H9 (cell line): ENCODE data around the gene ESRRA. TPM values are rescaled to one million over a fixed set of nuclear protein-coding genes. Genes with fewer than 3 reads are reported as not detected.

Experiments used
- DNase-seq: peaks from one replicate; pipeline ENCODE4 v3.0.0-alpha.2; 2017
- H2AFZ ChIP-seq: one replicate; pipeline ENCODE4 v1.6.1; 2013; ENCODE audit warnings: mild to moderate bottlenecking, low read length, control low read depth, moderate library complexity
- H2AK5ac ChIP-seq: 2 replicates; pipeline ENCODE4 v1.6.1; 2013; ENCODE audit warnings: low read length, control low read depth, mixed read lengths; ENCODE audit not compliant: insufficient read length
- H2BK120ac ChIP-seq: one replicate; pipeline ENCODE4 v1.6.1; 2013; ENCODE audit warnings: low read depth, mild to moderate bottlenecking, low read length, control low read depth, inconsistent platforms; ENCODE audit not compliant: poor library complexity, severe bottlenecking
- H2BK12ac ChIP-seq: 2 replicates; pipeline ENCODE4 v1.6.1; 2013; ENCODE audit warnings: low read length, control low read depth, mixed read lengths, low read depth; ENCODE audit not compliant: insufficient read length
- H2BK15ac ChIP-seq: 2 replicates; pipeline ENCODE4 v1.6.1; 2013; ENCODE audit warnings: low read depth, low read length, control low read depth
- H2BK20ac ChIP-seq: one replicate; pipeline ENCODE4 v1.6.1; 2013; ENCODE audit warnings: low read depth, mild to moderate bottlenecking, low read length, control low read depth, inconsistent platforms; ENCODE audit not compliant: poor library complexity, severe bottlenecking
- H2BK5ac ChIP-seq: 2 replicates; pipeline ENCODE4 v1.6.1; 2013; ENCODE audit warnings: low read length, control low read depth, mixed read lengths; ENCODE audit not compliant: insufficient read length
- H3K14ac ChIP-seq: 2 replicates; pipeline ENCODE4 v1.6.1; 2013; ENCODE audit warnings: low read length, control low read depth; ENCODE audit not compliant: insufficient read depth
- H3K18ac ChIP-seq: 2 replicates; pipeline ENCODE4 v1.6.1; 2013; ENCODE audit warnings: low read depth, mild to moderate bottlenecking, mixed read lengths, low read length, control low read depth; ENCODE audit not compliant: insufficient read length
- H3K23ac ChIP-seq: 2 replicates; pipeline ENCODE4 v1.6.1; 2013; ENCODE audit warnings: low read length, control low read depth, mixed read lengths, low read depth; ENCODE audit not compliant: insufficient read length
- H3K23me2 ChIP-seq: 2 replicates; pipeline ENCODE4 v1.6.1; 2013; ENCODE audit warnings: low read depth, mild to moderate bottlenecking, mixed read lengths, low read length, control low read depth; ENCODE audit not compliant: insufficient read length, poor library complexity, severe bottlenecking
- H3K27ac ChIP-seq: 2 replicates; pipeline ENCODE4 v1.5.1; 2013; ENCODE audit warnings: low read length, control low read depth, mixed read lengths, low read depth; ENCODE audit not compliant: insufficient read length
- H3K27me3 ChIP-seq: 2 replicates; pipeline ENCODE4 v1.6.1; 2013; ENCODE audit warnings: low read length, control low read depth, inconsistent platforms; ENCODE audit not compliant: insufficient read depth
- H3K4ac ChIP-seq: 2 replicates; pipeline ENCODE4 v1.6.1; 2013; ENCODE audit warnings: low read depth, mild to moderate bottlenecking, control low read depth, inconsistent platforms, low read length, moderate library complexity
- H3K4me1 ChIP-seq: 2 replicates; pipeline ENCODE4 v1.6.1; 2013; ENCODE audit warnings: low read length, control low read depth, inconsistent platforms; ENCODE audit not compliant: insufficient read depth
- H3K4me2 ChIP-seq: 2 replicates; pipeline ENCODE4 v1.6.1; 2013; ENCODE audit warnings: low read length, control low read depth, mixed read lengths; ENCODE audit not compliant: insufficient read length, insufficient read depth
- H3K56ac ChIP-seq: 2 replicates; pipeline ENCODE4 v1.6.1; 2013; ENCODE audit warnings: low read depth, mild to moderate bottlenecking, mixed read lengths, low read length, control low read depth; ENCODE audit not compliant: insufficient read length
- H3K79me1 ChIP-seq: 2 replicates; pipeline ENCODE4 v1.6.1; 2013; ENCODE audit warnings: low read depth, mild to moderate bottlenecking, moderate library complexity, low read length, control low read depth, inconsistent platforms; ENCODE audit not compliant: insufficient read depth, poor library complexity, severe bottlenecking
- H3K79me2 ChIP-seq: 2 replicates; pipeline ENCODE4 v1.6.1; 2013; ENCODE audit warnings: low read length, control low read depth, inconsistent platforms; ENCODE audit not compliant: insufficient read depth
- H3K9ac ChIP-seq: 2 replicates; pipeline ENCODE4 v1.6.1; 2013; ENCODE audit warnings: low read length, control low read depth, mixed read lengths; ENCODE audit not compliant: insufficient read length; ENCODE audit errors: extremely low read depth
- H3K9me3 ChIP-seq: one replicate; pipeline ENCODE4 v1.6.1; 2013; ENCODE audit warnings: low read depth, low read length, inconsistent platforms; ENCODE audit not compliant: control insufficient read depth
- H3T11ph ChIP-seq: one replicate; pipeline ENCODE4 v1.6.1; 2013; ENCODE audit warnings: mild to moderate bottlenecking, low read length, control low read depth, inconsistent platforms
- H4K20me1 ChIP-seq: one replicate; pipeline ENCODE4 v1.6.1; 2013; ENCODE audit not compliant: control insufficient read depth, insufficient read length, insufficient read depth
- H4K5ac ChIP-seq: 2 replicates; pipeline ENCODE4 v1.6.1; 2013; ENCODE audit warnings: low read depth, mild to moderate bottlenecking, mixed read lengths, low read length, control low read depth; ENCODE audit not compliant: insufficient read length
- H4K8ac ChIP-seq: replicated peaks from 2 replicates; pipeline ENCODE4 v1.6.1; 2013; ENCODE audit warnings: low read length, control low read depth, mixed read lengths, low read depth; ENCODE audit not compliant: insufficient read length
- H4K91ac ChIP-seq: 2 replicates; pipeline ENCODE4 v1.6.1; 2013; ENCODE audit warnings: low read depth, mild to moderate bottlenecking, moderate library complexity, mixed read lengths, low read length, control low read depth; ENCODE audit not compliant: insufficient read length
- H3K27ac Mint-ChIP-seq, 3 experiments: 2 replicates in 2 of 3; 3 replicates in 1 of 3; pipeline ENCODE4 v1.8.0; 2020 to 2021; ENCODE audit warnings: mixed read lengths in 3 of 3, mild to moderate bottlenecking in 1 of 3, moderate library complexity in 1 of 3
- H3K27me3 Mint-ChIP-seq: 2 replicates; pipeline ENCODE4 v1.8.0; 2021; ENCODE audit warnings: low read depth, mild to moderate bottlenecking, moderate library complexity, mixed read lengths
- H3K36me3 Mint-ChIP-seq, 3 experiments: 2 replicates in 2 of 3; 3 replicates in 1 of 3; pipeline ENCODE4 v1.8.0; 2020 to 2021; ENCODE audit warnings: low read depth in 3 of 3, mixed read lengths in 3 of 3; ENCODE audit not compliant: insufficient read depth in 1 of 3
- H3K4me1 Mint-ChIP-seq, 2 experiments: 2 replicates each; pipeline ENCODE4 v1.8.0; 2020; ENCODE audit warnings: mixed read lengths in 2 of 2
- H3K4me3 Mint-ChIP-seq, 2 experiments: 2 replicates in 1 of 2; 3 replicates in 1 of 2; pipeline ENCODE4 v1.8.0; 2020 to 2021; ENCODE audit warnings: mild to moderate bottlenecking in 2 of 2, mixed read lengths in 2 of 2, moderate library complexity in 1 of 2
- H3K9me3 Mint-ChIP-seq, 2 experiments: 2 replicates in 1 of 2; 3 replicates in 1 of 2; pipeline ENCODE4 v1.8.0; 2020; ENCODE audit warnings: mild to moderate bottlenecking in 2 of 2, mixed read lengths in 2 of 2, moderate library complexity in 1 of 2
- CTCF ChIP-seq: fragments of 200-600 bp; sonication (generic); conservative IDR thresholded peaks from 3 replicates; pipeline ENCODE4 v1.8.0; 2021; ENCODE audit warnings: antibody characterized with exemption, mild to moderate bottlenecking
- WGBS: extraction: QIAGEN DNeasy Blood & Tissue Kit; methylation state at CpG from one replicate; pipeline ENCODE4 v1.1.7; 2013; ENCODE audit warnings: missing lambda C conversion rate, low lambda C conversion rate, mixed read lengths; ENCODE audit not compliant: insufficient read length; ENCODE audit errors: extremely low coverage; 5-methylcytosine and 5-hydroxymethylcytosine counted together
- total RNA-seq: library from RNA; stranded (reverse); gene quantifications from 2 replicates; pipeline ENCODE4 v1.2.1, GENCODE V29; 2021

ESRRA gene
- total RNA-seq, 1 experiment from 2014 or later, result 42.3 TPM

- H3K9me3 ChIP-seq, result no peaks in the 10 kb centered on the region
- H3K14ac ChIP-seq, result peak overlapping the region; percentile 10; the same call in 1 of the 2 replicates
- no peak overlapping the region for H3K56ac ChIP-seq
- no peak overlapping the region for H2BK12ac ChIP-seq
- H3K79me2 ChIP-seq, result no peaks in the 10 kb centered on the region
- H3K4ac ChIP-seq, result no peak overlapping the region
- H3K9me3 Mint-ChIP-seq, result no peaks in the 10 kb centered on the region
- H2AFZ ChIP-seq, result no peak overlapping the region
- no peak for TF ChIP-seq CTCF
- H3K9ac ChIP-seq, result no peak overlapping the region
- H2BK20ac ChIP-seq, result no peak overlapping the region
- H3K18ac ChIP-seq, result no peak overlapping the region
- no peak for DNase-seq
- H3K4me1 ChIP-seq, result no peaks in the 10 kb centered on the region
- WGBS, result no CpG with 5 or more reads among the region's 19 CpGs
- no peak overlapping the region for H2BK120ac ChIP-seq
- H3K23me2 ChIP-seq, result peaks cover 3% of the 10 kb centered on the region
- H3K27me3 Mint-ChIP-seq, result no peaks in the 10 kb centered on the region
- H3K27ac ChIP-seq, result no peak overlapping the region
- no peak overlapping the region for H2BK5ac ChIP-seq
- H3K4me3 Mint-ChIP-seq, result peak overlapping the region; percentile 90 to 93
- H2AK5ac ChIP-seq, result no peak overlapping the region
- no peak overlapping the region for H3K23ac ChIP-seq
- peaks cover 2% of the 10 kb centered on the region for H4K20me1 ChIP-seq
- H3K79me1 ChIP-seq, result no peaks in the 10 kb centered on the region
- H3K36me3 Mint-ChIP-seq, result peaks cover 25 to 44% (median 43%) of the 10 kb centered on the region in 3 experiments; a peak in 6 of 7 replicates
- no peak overlapping the region for H4K5ac ChIP-seq
- no peaks in the 10 kb centered on the region for H3K27me3 ChIP-seq
- peak overlapping the region; percentile 65 for H3K4me2 ChIP-seq
- H2BK15ac ChIP-seq, result no peak overlapping the region
- no peak overlapping the region for H4K8ac ChIP-seq
- no peak overlapping the region for H3T11ph ChIP-seq
- H3K27ac Mint-ChIP-seq, result peak overlapping the region; percentile 59 to 96 (median 59); a peak in 5 of 7 replicates
- peaks cover 20 to 27% of the 10 kb centered on the region in 2 experiments for H3K4me1 Mint-ChIP-seq
- no peak overlapping the region for H4K91ac ChIP-seq
Measured at GRCh38 chr11:64318766-64319761, 13.7 kb downstream of the ESRRA start.
